Brain microvascular endothelial cell (primary cell): ENCODE measurements around the gene TSTD2.

Source experiments
- DNase-seq: peaks from one replicate; pipeline ENCODE4 v3.0.0-alpha.2; 2020
- H3K27ac ChIP-seq: fragments of 250-450 bp; sonication (Bioruptor Pico); 2 replicates; pipeline ENCODE4 v1.5.1; 2020; ENCODE audit warnings: mild to moderate bottlenecking, moderate library complexity
- H3K27me3 ChIP-seq: fragments of 250-450 bp; sonication (Bioruptor Pico); replicated peaks from 2 replicates; pipeline ENCODE4 v1.5.1; 2020; ENCODE audit warnings: mild to moderate bottlenecking
- H3K36me3 ChIP-seq: fragments of 250-450 bp; sonication (Bioruptor Pico); replicated peaks from 2 replicates; pipeline ENCODE4 v1.5.1; 2020; ENCODE audit warnings: mild to moderate bottlenecking
- H3K4me3 ChIP-seq: 2 replicates; pipeline ENCODE4 v1.5.1; 2011; ENCODE audit warnings: low read depth, mild to moderate bottlenecking, control low read depth, low read length, moderate library complexity
- in situ Hi-C: cut with HindIII; loops from 2 replicates; pipeline ENCODE4 v1.10.0; 2017; ENCODE audit warnings: low sequenced_read_pairs, low pct_ligation_motif_present
- TF ChIP-seq, protein P1 (sequence below): IDR thresholded peaks from 2 replicates; pipeline ENCODE4 v1.5.1; 2011; ENCODE audit warnings: low read depth, mild to moderate bottlenecking, moderate library complexity, low read length, control low read depth, inconsistent platforms; ENCODE audit errors: missing control alignments

TSTD2 gene

GRCh38 chr9:97670586-97670985, 37.4 kb upstream of the TSTD2 start:
- H3K27me3 ChIP-seq = no peaks in the 10 kb centered on the region
- in situ Hi-C loops = no loop called here
- no peak for DNase-seq
- H3K36me3 ChIP-seq = peaks cover 85% of the 10 kb centered on the region
- H3K27ac ChIP-seq = no peak overlapping the region
- no peak overlapping the region for H3K4me3 ChIP-seq
- TF ChIP-seq, protein P1, sequence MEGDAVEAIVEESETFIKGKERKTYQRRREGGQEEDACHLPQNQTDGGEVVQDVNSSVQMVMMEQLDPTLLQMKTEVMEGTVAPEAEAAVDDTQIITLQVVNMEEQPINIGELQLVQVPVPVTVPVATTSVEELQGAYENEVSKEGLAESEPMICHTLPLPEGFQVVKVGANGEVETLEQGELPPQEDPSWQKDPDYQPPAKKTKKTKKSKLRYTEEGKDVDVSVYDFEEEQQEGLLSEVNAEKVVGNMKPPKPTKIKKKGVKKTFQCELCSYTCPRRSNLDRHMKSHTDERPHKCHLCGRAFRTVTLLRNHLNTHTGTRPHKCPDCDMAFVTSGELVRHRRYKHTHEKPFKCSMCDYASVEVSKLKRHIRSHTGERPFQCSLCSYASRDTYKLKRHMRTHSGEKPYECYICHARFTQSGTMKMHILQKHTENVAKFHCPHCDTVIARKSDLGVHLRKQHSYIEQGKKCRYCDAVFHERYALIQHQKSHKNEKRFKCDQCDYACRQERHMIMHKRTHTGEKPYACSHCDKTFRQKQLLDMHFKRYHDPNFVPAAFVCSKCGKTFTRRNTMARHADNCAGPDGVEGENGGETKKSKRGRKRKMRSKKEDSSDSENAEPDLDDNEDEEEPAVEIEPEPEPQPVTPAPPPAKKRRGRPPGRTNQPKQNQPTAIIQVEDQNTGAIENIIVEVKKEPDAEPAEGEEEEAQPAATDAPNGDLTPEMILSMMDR = no peak

GRCh38 chr9:97668485-97668884, 35.3 kb upstream of the TSTD2 start:
- DNase-seq = no peak
- H3K27ac ChIP-seq = no peak overlapping the region
- peaks cover 87% of the 10 kb centered on the region for H3K36me3 ChIP-seq
- TF ChIP-seq, protein P1 = no peak
- H3K27me3 ChIP-seq = no peaks in the 10 kb centered on the region
- no peak overlapping the region for H3K4me3 ChIP-seq
- in situ Hi-C loops = no loop called here

- TF ChIP-seq, protein P1 = no peak
- no peak overlapping the region for H3K4me3 ChIP-seq
- no peak overlapping the region for H3K27ac ChIP-seq
- in situ Hi-C loops = no loop called here
- peaks cover 83% of the 10 kb centered on the region for H3K36me3 ChIP-seq
- no peaks in the 10 kb centered on the region for H3K27me3 ChIP-seq
- DNase-seq = no peak
These were observed 33.9 kb upstream of the TSTD2 start for GRCh38 chr9:97666907-97667686.

- H3K4me3 ChIP-seq = no peak overlapping the region
- in situ Hi-C loops = no loop called here
- H3K27ac ChIP-seq = no peak overlapping the region
- peaks cover 79% of the 10 kb centered on the region for H3K36me3 ChIP-seq
- no peaks in the 10 kb centered on the region for H3K27me3 ChIP-seq
- DNase-seq = no peak
- TF ChIP-seq, protein P1 = no peak
These were observed 32.6 kb upstream of the TSTD2 start for GRCh38 chr9:97665742-97666141.

DNA sequence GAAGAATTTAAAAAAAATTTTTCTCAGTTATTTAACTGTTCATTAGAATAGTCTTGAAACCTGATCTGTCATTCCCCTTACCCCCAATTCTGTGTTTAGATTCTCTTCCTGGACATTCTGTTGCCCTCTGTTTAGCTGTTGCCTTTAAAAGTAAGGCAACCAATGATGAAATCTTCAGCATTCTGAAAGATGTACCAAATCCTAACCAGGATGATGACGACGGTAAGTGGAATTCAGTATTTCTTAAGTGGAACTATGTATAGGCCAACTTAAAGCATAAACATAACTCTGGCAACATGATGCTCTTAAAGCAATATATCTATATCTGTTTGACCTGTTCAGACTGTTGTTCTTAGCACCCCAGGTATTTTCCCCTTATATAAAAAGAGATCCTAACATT, 27.7 kb upstream of the TSTD2 start:
- Histone ChIP-seq H3K36me3 (peaks cover 80% of the 10 kb centered on the region), H3K27me3 (no peaks in the 10 kb centered on the region), H3K4me3 (no peak overlapping the region), H3K27ac (no peak overlapping the region)
- in situ Hi-C loops = no loop called here
- TF ChIP-seq, protein P1 = no peak
- no peak for DNase-seq

DNA sequence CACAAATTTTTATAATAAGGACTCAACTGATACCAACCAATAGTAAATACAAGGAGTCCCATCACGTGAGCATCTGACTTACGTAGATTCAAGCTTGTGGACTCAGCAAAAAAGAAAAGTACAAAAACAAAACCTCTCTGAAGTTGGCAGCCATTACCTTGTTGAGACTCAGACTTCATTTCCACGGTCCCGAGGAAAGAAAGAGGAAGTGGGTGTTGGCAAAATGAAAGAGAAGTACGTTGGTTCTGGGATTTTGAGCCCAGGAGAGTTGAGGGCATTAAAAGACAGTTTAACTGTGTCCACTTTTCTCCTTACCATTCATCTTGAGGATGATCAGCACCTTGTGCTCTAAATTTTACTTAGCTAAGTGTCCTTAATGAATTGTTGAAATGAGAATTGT, 27.2 kb upstream of the TSTD2 start:
- H3K27ac ChIP-seq = no peak overlapping the region
- in situ Hi-C loops = no loop called here
- TF ChIP-seq, protein P1 = no peak
- peaks cover 83% of the 10 kb centered on the region for H3K36me3 ChIP-seq
- no peak overlapping the region for H3K4me3 ChIP-seq
- DNase-seq = no peak
- H3K27me3 ChIP-seq = no peaks in the 10 kb centered on the region
